CD4-positive, alpha-beta memory T cell (primary cell): ENCODE results near the gene CAMTA1. TPM values are rescaled to one million over a fixed set of nuclear protein-coding genes. Genes with fewer than 3 reads are reported as not detected.

Experiments used
- CTCF ChIA-PET: fragments of 350-600 bp; sonication (Branson Sonifier 250); formaldehyde crosslinking; loops from one replicate; lab custom pipeline; 2021; ENCODE audit warnings: inconsistent platforms; ENCODE audit not compliant: partially characterized antibody; lab: Charles Lee
- POLR2A ChIA-PET: fragments of 350-600 bp; sonication (Branson Sonifier 250); formaldehyde crosslinking; loops from one replicate; lab custom pipeline; 2021; ENCODE audit not compliant: partially characterized antibody; lab: Charles Lee
- DNase-seq, 5 donors: peaks; one replicate each; pipeline versions ENCODE4 v3.0.0 to v3.0.0-alpha.2; 2020 to 2022; ENCODE audit warnings: mixed read lengths in 1 of 5
- H3K27ac ChIP-seq: one replicate; pipeline ENCODE4 v1.7.0; 2013; ENCODE audit warnings: low read depth, low read length
- H3K27me3 ChIP-seq: 2 replicates; pipeline ENCODE4 v1.7.0; 2013; ENCODE audit warnings: mild to moderate bottlenecking, low read length, moderate library complexity; ENCODE audit not compliant: insufficient read depth
- H3K36me3 ChIP-seq: 2 replicates; pipeline ENCODE4 v1.7.0; 2013; ENCODE audit warnings: mild to moderate bottlenecking, low read length, moderate library complexity; ENCODE audit not compliant: insufficient read depth
- H3K4me1 ChIP-seq: 2 replicates; pipeline ENCODE4 v1.7.0; 2013; ENCODE audit warnings: mild to moderate bottlenecking, low read length, moderate library complexity; ENCODE audit not compliant: insufficient read depth
- H3K4me3 ChIP-seq, 2 donors: one replicate each; pipeline ENCODE4 v1.7.0; 2013; ENCODE audit warnings: low read length in 2 of 2, mild to moderate bottlenecking in 1 of 2
- H3K9me3 ChIP-seq, 2 donors: one replicate each; pipeline ENCODE4 v1.7.0; 2013; ENCODE audit warnings: low read length in 2 of 2, control low read depth in 1 of 2; ENCODE audit not compliant: control insufficient read depth in 1 of 2
- H3K27ac Mint-ChIP-seq, 7 donors: one replicate each; pipeline ENCODE4 v1.8.0; 2020 to 2021; ENCODE audit warnings: mixed read lengths in 7 of 7, mild to moderate bottlenecking in 6 of 7, inconsistent platforms in 3 of 7, moderate library complexity in 3 of 7
- H3K27me3 Mint-ChIP-seq, 2 donors: one replicate each; pipeline ENCODE4 v1.8.0; 2020 to 2021; ENCODE audit warnings: mixed read lengths in 2 of 2
- H3K36me3 Mint-ChIP-seq, 2 donors: one replicate each; pipeline ENCODE4 v1.8.0; 2020 to 2021; ENCODE audit warnings: mixed read lengths in 2 of 2, inconsistent platforms in 1 of 2, mild to moderate bottlenecking in 1 of 2
- H3K4me1 Mint-ChIP-seq, 4 donors: one replicate each; pipeline ENCODE4 v1.8.0; 2020 to 2021; ENCODE audit warnings: mixed read lengths in 4 of 4, mild to moderate bottlenecking in 1 of 4
- H3K4me3 Mint-ChIP-seq, 8 donors: one replicate each; pipeline ENCODE4 v1.8.0; 2020 to 2021; ENCODE audit warnings: mixed read lengths in 8 of 8, mild to moderate bottlenecking in 7 of 8, moderate library complexity in 6 of 8, inconsistent platforms in 3 of 8
- H3K9me3 Mint-ChIP-seq, 8 donors: one replicate each; pipeline ENCODE4 v1.8.0; 2020 to 2021; ENCODE audit warnings: mixed read lengths in 8 of 8, mild to moderate bottlenecking in 5 of 8, inconsistent platforms in 3 of 8, moderate library complexity in 1 of 8
- intact Hi-C: fragments of 100-400 bp; cut with micrococcal nuclease; formaldehyde crosslinking; loops from one replicate; pipeline ENCODE4 v1.15.1; 2023
- polyA plus RNA-seq, 2 donors: library from polyadenylated mRNA; unstranded; fragments of 300-500 nt; fragmentation: Illumina TruSeq; gene quantifications; one replicate each; pipeline ENCODE4 v1.2.3, GENCODE V29; 2021
- total RNA-seq, 2 experiments: library from RNA; stranded (reverse); gene quantifications; one replicate each; pipeline ENCODE4 v1.2.3, GENCODE V29; 2021

Gene CAMTA1
- total and polyA plus RNA-seq, 4 experiments from 2014 or later: 39.1 to 118 (median 59.9) TPM

GRCh38 chr1:7387053-7387927 is 602.0 kb downstream of the CAMTA1 start:
- Mint-ChIP-seq H3K4me1 (no peaks in the 10 kb centered on the region), H3K27me3 (peaks cover 5 to 8% of the 10 kb centered on the region in 2 donors), H3K27ac (no peak overlapping the region), H3K36me3 (no peaks in the 10 kb centered on the region), H3K4me3 (no peak overlapping the region), H3K9me3 (peaks cover 0 to 6% (median 3%) of the 10 kb centered on the region in 8 donors)
- Histone ChIP-seq H3K27me3 (no peaks in the 10 kb centered on the region), H3K4me1 (no peaks in the 10 kb centered on the region), H3K4me3 (no peak overlapping the region), H3K36me3 (no peaks in the 10 kb centered on the region), H3K27ac (no peak overlapping the region), H3K9me3 (no peaks in the 10 kb centered on the region)
- ChIA-PET POLR2A (no interaction called here), CTCF (no interaction called here)
- DNase-seq: no peak
- intact Hi-C loops: no loop called here

GRCh38 chr1:7388141-7388487 is 602.9 kb downstream of the CAMTA1 start:
- Histone ChIP-seq H3K4me3 (no peak overlapping the region), H3K36me3 (no peaks in the 10 kb centered on the region), H3K27me3 (no peaks in the 10 kb centered on the region), H3K27ac (no peak overlapping the region), H3K4me1 (no peaks in the 10 kb centered on the region), H3K9me3 (no peaks in the 10 kb centered on the region)
- Mint-ChIP-seq H3K9me3 (peaks cover 0 to 3% (median 0%) of the 10 kb centered on the region in 8 donors), H3K4me3 (no peak overlapping the region), H3K36me3 (no peaks in the 10 kb centered on the region), H3K27me3 (peaks cover 5 to 8% of the 10 kb centered on the region in 2 donors), H3K27ac (no peak overlapping the region), H3K4me1 (no peaks in the 10 kb centered on the region)
- intact Hi-C loops: no loop called here
- POLR2A ChIA-PET: no interaction called here
- CTCF ChIA-PET: no interaction called here
- DNase-seq: no peak

- Histone ChIP-seq H3K9me3 (no peaks in the 10 kb centered on the region), H3K27me3 (no peaks in the 10 kb centered on the region), H3K4me3 (no peak overlapping the region), H3K36me3 (no peaks in the 10 kb centered on the region), H3K27ac (no peak overlapping the region), H3K4me1 (no peaks in the 10 kb centered on the region)
- H3K36me3 Mint-ChIP-seq: no peaks in the 10 kb centered on the region
- H3K27me3 Mint-ChIP-seq: peaks cover 3 to 5% of the 10 kb centered on the region in 2 donors
- ChIA-PET POLR2A (no interaction called here), CTCF (no interaction called here)
- H3K4me3 Mint-ChIP-seq: no peak overlapping the region
- intact Hi-C loops: no loop called here
- H3K9me3 Mint-ChIP-seq: peaks cover 0 to 2% (median 0%) of the 10 kb centered on the region in 8 donors
- no peaks in the 10 kb centered on the region for H3K4me1 Mint-ChIP-seq
- DNase-seq: no peak
- H3K27ac Mint-ChIP-seq: no peak overlapping the region
These were observed 603.4 kb downstream of the CAMTA1 start for GRCh38 chr1:7388488-7389185.

GRCh38 chr1:7389201-7389905 is 604.1 kb downstream of the CAMTA1 start:
- H3K27me3 Mint-ChIP-seq: peaks cover 3 to 5% of the 10 kb centered on the region in 2 donors
- DNase-seq: no peak
- no peaks in the 10 kb centered on the region for H3K36me3 Mint-ChIP-seq
- no peaks in the 10 kb centered on the region for H3K4me1 Mint-ChIP-seq
- no peaks in the 10 kb centered on the region for H3K4me1 ChIP-seq
- CTCF ChIA-PET: no interaction called here
- H3K27ac ChIP-seq: no peak overlapping the region
- H3K9me3 ChIP-seq: no peaks in the 10 kb centered on the region
- intact Hi-C loops: no loop called here
- H3K27me3 ChIP-seq: no peaks in the 10 kb centered on the region
- H3K9me3 Mint-ChIP-seq: peaks cover 0 to 2% (median 0%) of the 10 kb centered on the region in 8 donors
- no peak overlapping the region for H3K4me3 ChIP-seq
- no peak overlapping the region for H3K27ac Mint-ChIP-seq
- H3K36me3 ChIP-seq: no peaks in the 10 kb centered on the region
- POLR2A ChIA-PET: no interaction called here
- no peak overlapping the region for H3K4me3 Mint-ChIP-seq

GRCh38 chr1:7389906-7390603 is 604.8 kb downstream of the CAMTA1 start:
- Histone ChIP-seq H3K27ac (no peak overlapping the region), H3K27me3 (no peaks in the 10 kb centered on the region), H3K9me3 (no peaks in the 10 kb centered on the region), H3K36me3 (no peaks in the 10 kb centered on the region), H3K4me3 (no peak overlapping the region), H3K4me1 (no peaks in the 10 kb centered on the region)
- Mint-ChIP-seq H3K9me3 (peaks cover 0 to 5% (median 2%) of the 10 kb centered on the region in 8 donors), H3K36me3 (no peaks in the 10 kb centered on the region), H3K27me3 (peaks cover 3 to 5% of the 10 kb centered on the region in 2 donors), H3K27ac (no peak overlapping the region), H3K4me1 (no peaks in the 10 kb centered on the region), H3K4me3 (no peak overlapping the region)
- CTCF ChIA-PET: no interaction called here
- POLR2A ChIA-PET: no interaction called here
- intact Hi-C loops: no loop called here
- no peak for DNase-seq

GRCh38 chr1:7390604-7391000 is 605.3 kb downstream of the CAMTA1 start:
- POLR2A ChIA-PET: no interaction called here
- intact Hi-C loops: no loop called here
- DNase-seq: no peak
- H3K4me3 Mint-ChIP-seq: no peak overlapping the region
- H3K4me1 Mint-ChIP-seq: no peaks in the 10 kb centered on the region
- no peak overlapping the region for H3K27ac Mint-ChIP-seq
- H3K27ac ChIP-seq: no peak overlapping the region
- no peaks in the 10 kb centered on the region for H3K36me3 ChIP-seq
- CTCF ChIA-PET: no interaction called here
- no peak overlapping the region for H3K4me3 ChIP-seq
- peaks cover 0 to 11% (median 5%) of the 10 kb centered on the region in 8 donors for H3K9me3 Mint-ChIP-seq
- no peaks in the 10 kb centered on the region for H3K27me3 ChIP-seq
- H3K9me3 ChIP-seq: no peaks in the 10 kb centered on the region
- no peaks in the 10 kb centered on the region for H3K36me3 Mint-ChIP-seq
- no peaks in the 10 kb centered on the region for H3K4me1 ChIP-seq
- peaks cover 3 to 5% of the 10 kb centered on the region in 2 donors for H3K27me3 Mint-ChIP-seq
